Muscle of back (tissue), 10 donors: ENCODE data around the gene HDHD5. TPM values are rescaled to one million over a fixed set of nuclear protein-coding genes. Genes with fewer than 3 reads are reported as not detected.

Experiments used
- polyA plus RNA-seq, 10 donors: library from polyadenylated mRNA; unstranded; fragments of 120-200 nt; gene quantifications; one replicate each; pipeline ENCODE4 v1.2.1, GENCODE V29; 2013; ENCODE audit not compliant: insufficient read length in 10 of 10

The HDHD5 gene
- polyA plus RNA-seq, 10 donors = 35.2 to 46.0 (median 40.9) TPM

Other genes starting within 250 kb of the HDHD5 start
- under 1 TPM in 1 of 10 donors, not detected in 9; 0.07 TPM for gene GAB4, start 151.1 kb downstream of the HDHD5 start, polyA plus RNA-seq
- gene IL17RA, start 74.3 kb downstream of the HDHD5 start, polyA plus RNA-seq = 1 to 10 TPM; 3.6 to 7.1 (median 5.2) TPM
- gene TMEM121B, start 37.9 kb downstream of the HDHD5 start, polyA plus RNA-seq = 1 to 10 TPM; 2.9 to 6.6 (median 4.0) TPM
- 10 to 100 TPM in 9 of 10 donors, 1 to 10 TPM in 1; 9.7 to 26.8 (median 14.7) TPM for gene ADA2, start 60.2 kb upstream of the HDHD5 start, polyA plus RNA-seq
- gene CECR2, start 210.2 kb upstream of the HDHD5 start, polyA plus RNA-seq = 10 to 100 TPM in 9 of 10 donors, 1 to 10 TPM in 1; 8.4 to 23.3 (median 17.3) TPM